BE2C (cell line): Measurements from ENCODE around the gene OTUD3.
"Not testable (repeated sequence)": the region's sequence is repeated elsewhere in the genome, so short reads cannot be mapped to it uniquely, and the experiment has no call there.

ENCODE experiments used
- DNase-seq: peaks from one replicate; pipeline ENCODE4 v3.0.0-alpha.2; 2020
- H3K27me3 ChIP-seq: fragments of 250-450 bp; sonication (Bioruptor Pico); 2 replicates; pipeline ENCODE4 v1.5.1; 2020; ENCODE audit warnings: mild to moderate bottlenecking
- H3K36me3 ChIP-seq: fragments of 250-450 bp; sonication (Bioruptor Pico); 2 replicates; pipeline ENCODE4 v1.5.1; 2020; ENCODE audit warnings: mild to moderate bottlenecking
- H3K4me1 ChIP-seq: fragments of 250-450 bp; sonication (Bioruptor Pico); 2 replicates; pipeline ENCODE4 v1.5.1; 2020
- H3K4me3 ChIP-seq: 2 replicates; pipeline ENCODE4 v1.5.1; 2011; ENCODE audit warnings: low read depth, low read length
- H3K9me3 ChIP-seq: fragments of 250-450 bp; sonication (Bioruptor Pico); 2 replicates; pipeline ENCODE4 v1.5.1; 2020
- TF ChIP-seq, protein P1 (sequence below): IDR thresholded peaks from 2 replicates; pipeline ENCODE4 v1.5.1; 2012; ENCODE audit warnings: mild to moderate bottlenecking, low read depth, low read length

Gene OTUD3

DNA sequence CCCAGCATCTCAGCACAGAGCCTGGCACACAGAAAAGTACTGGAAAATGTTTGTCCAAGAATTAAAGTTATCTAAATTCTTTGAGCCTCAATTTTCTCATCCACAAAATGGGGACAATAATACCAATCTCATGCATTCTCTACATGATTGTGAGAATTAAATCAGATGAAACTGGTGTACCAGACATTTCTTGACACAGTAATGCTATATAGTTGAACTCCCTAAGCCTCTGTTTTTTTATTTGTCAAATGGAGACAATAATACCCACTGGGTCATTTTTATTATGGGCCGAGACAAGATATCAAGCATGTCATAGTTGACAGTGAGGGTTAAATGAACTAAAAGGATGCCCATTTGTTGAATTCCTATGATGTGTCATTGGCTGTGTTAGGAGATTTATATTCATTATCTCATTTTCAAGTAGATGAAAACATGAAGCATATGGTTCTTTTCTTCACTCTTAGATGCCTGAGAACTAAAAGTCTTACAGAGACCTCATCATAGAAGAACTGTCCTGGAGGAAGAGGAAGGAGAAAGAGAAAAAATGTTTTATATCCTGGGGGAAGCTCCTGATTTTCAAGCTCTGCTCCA is 17.5 kb upstream of the OTUD3 start:
- DNase-seq: no peak
- TF ChIP-seq, protein P1, sequence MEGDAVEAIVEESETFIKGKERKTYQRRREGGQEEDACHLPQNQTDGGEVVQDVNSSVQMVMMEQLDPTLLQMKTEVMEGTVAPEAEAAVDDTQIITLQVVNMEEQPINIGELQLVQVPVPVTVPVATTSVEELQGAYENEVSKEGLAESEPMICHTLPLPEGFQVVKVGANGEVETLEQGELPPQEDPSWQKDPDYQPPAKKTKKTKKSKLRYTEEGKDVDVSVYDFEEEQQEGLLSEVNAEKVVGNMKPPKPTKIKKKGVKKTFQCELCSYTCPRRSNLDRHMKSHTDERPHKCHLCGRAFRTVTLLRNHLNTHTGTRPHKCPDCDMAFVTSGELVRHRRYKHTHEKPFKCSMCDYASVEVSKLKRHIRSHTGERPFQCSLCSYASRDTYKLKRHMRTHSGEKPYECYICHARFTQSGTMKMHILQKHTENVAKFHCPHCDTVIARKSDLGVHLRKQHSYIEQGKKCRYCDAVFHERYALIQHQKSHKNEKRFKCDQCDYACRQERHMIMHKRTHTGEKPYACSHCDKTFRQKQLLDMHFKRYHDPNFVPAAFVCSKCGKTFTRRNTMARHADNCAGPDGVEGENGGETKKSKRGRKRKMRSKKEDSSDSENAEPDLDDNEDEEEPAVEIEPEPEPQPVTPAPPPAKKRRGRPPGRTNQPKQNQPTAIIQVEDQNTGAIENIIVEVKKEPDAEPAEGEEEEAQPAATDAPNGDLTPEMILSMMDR: no peak
- H3K9me3 ChIP-seq: no peaks in the 10 kb centered on the region
- no peaks in the 10 kb centered on the region for H3K4me1 ChIP-seq
- no peaks in the 10 kb centered on the region for H3K36me3 ChIP-seq
- no peak overlapping the region for H3K4me3 ChIP-seq
- H3K27me3 ChIP-seq: no peaks in the 10 kb centered on the region

DNA sequence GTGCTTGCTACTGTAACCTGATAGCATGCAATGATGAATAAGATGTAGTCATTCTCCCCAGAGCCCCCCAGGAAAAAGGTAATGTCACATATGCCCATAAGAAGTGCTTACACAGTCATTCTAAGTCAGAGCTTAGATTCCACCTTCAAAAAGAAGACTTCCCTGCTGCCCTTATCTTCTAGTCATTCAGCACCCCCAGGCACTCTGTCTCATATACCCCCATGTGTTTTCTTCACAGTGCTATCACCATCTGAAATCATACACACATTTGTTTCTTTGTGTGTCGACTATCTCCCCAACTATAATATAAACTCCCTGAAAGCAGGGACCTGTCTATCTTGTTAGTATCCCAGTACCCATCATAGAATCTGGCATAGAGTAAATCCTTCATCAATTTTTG is 16.2 kb upstream of the OTUD3 start:
- no peaks in the 10 kb centered on the region for H3K27me3 ChIP-seq
- H3K36me3 ChIP-seq: no peaks in the 10 kb centered on the region
- H3K9me3 ChIP-seq: no peaks in the 10 kb centered on the region
- DNase-seq: no peak
- TF ChIP-seq, protein P1: no peak
- H3K4me1 ChIP-seq: no peaks in the 10 kb centered on the region
- no peak overlapping the region for H3K4me3 ChIP-seq

DNA sequence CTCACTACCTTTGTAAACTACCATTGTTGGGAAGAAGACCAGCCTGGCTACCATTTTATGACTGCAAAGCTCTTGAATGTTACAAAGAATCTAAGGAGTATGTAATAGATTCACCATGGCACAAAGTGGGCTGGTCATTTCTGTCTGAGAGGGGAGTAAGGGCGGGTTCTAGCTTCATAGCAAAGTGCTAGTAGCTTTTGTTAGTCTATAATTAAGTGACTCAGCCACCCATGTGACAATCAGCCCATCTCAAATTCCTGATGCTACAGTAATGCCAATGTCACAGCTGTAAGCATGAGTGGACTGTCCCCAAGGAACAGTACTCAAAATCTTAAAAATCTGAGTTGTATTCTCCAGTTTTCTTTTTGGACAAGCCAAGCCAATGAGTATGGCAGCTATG is 15.4 kb upstream of the OTUD3 start:
- H3K27me3 ChIP-seq: no peaks in the 10 kb centered on the region
- no peak overlapping the region for H3K4me3 ChIP-seq
- no peaks in the 10 kb centered on the region for H3K36me3 ChIP-seq
- H3K4me1 ChIP-seq: no peaks in the 10 kb centered on the region
- no peaks in the 10 kb centered on the region for H3K9me3 ChIP-seq
- no peak for DNase-seq
- TF ChIP-seq, protein P1: no peak

DNA sequence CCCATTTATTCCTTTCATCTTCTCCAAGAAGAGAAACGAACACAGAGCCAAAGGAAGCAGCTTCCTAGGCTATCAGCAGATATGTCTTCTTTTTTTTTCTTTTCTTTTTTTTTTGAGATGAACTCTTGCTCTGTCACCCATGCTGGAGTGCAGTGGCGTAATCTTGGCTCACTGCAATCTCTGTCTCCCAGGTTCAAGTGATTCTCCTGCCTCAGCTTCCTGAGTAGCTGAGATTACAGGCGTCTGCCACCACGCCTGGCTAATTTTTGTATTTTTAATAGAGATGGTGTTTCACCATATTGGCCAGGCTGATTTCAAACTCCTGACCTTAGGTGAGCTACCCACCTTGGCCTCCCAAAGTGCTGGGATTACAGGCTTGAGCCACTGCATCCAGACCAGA is 13.6 kb upstream of the OTUD3 start:
- DNase-seq, H3K36me3 ChIP-seq, H3K9me3 ChIP-seq, H3K4me3 ChIP-seq, H3K4me1 ChIP-seq, H3K27me3 ChIP-seq: not testable (repeated sequence)

DNA sequence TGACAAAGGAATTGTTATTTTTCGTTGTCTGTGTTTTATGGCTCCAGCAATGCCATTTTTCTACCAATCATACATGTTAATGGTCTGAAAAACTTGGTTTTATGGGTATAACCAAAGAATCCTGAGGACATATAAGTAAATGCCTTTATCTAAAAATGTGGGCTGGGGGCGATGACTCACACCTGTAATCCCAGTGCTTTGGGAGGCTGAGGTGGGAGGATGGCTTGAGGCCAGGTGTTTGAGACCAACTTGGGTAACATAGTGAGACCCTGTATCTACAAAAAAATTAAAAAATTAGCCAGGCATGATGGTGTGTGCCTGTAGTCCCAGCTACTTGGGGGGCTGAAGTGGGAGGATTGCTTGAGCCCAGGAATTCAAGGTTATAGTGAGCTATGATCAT is 12.7 kb upstream of the OTUD3 start:
- not testable (repeated sequence) for H3K27me3 ChIP-seq, H3K9me3 ChIP-seq, H3K36me3 ChIP-seq, H3K4me1 ChIP-seq, DNase-seq, H3K4me3 ChIP-seq

DNA sequence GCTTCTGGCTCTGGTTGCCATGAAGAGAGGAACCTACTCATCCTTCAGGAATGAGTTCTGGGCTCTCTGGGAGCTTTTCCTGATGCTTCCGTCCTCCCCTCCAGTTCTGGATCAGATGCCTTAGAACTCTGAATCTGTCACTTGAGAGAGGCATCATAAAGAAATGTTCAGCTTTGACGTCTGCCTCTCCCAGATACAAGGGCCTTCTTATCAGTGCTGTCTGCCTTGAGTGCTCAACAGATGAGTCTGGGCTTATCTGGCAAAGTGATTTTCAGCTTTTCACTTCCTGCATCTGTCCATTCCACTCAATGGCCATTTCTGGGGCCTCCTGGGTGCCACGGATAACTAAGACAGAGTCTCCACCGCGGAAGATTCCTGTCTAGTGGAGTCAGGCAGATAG is 12.3 kb upstream of the OTUD3 start:
- Histone ChIP-seq H3K36me3 (no peaks in the 10 kb centered on the region), H3K4me3 (no peak overlapping the region), H3K4me1 (no peaks in the 10 kb centered on the region), H3K9me3 (no peaks in the 10 kb centered on the region), H3K27me3 (no peaks in the 10 kb centered on the region)
- no peak for DNase-seq
- TF ChIP-seq, protein P1: no peak

DNA sequence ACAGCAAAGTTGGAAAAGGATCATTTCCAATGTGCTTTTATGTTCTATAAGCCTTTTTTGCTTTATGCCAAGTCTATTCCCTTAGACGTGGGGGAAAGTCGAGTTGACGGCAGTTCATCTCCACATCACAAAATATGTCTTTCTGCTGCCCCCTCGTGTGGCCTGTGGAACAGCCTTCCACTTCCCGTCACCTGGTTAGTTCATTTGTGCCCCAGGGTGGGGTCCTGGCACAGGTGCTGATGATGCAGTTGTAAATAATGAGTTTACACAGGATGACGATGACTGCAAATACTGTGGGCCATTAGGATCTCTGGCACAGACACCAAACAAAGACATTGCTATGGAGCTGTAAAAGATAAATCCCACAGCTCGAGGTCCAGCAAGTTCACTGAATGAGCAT is 10.0 kb upstream of the OTUD3 start:
- Histone ChIP-seq H3K9me3 (no peaks in the 10 kb centered on the region), H3K4me1 (no peaks in the 10 kb centered on the region), H3K27me3 (no peaks in the 10 kb centered on the region), H3K36me3 (no peaks in the 10 kb centered on the region), H3K4me3 (no peak overlapping the region)
- TF ChIP-seq, protein P1: peak; percentile 9; the same call in 1 of the 2 replicates
- DNase-seq: peak; percentile 7
